HUES64 (cell line): ENCODE results near the gene ACTR10.
"Not testable (repeated sequence)": the region's sequence is repeated elsewhere in the genome, so short reads cannot be mapped to it uniquely, and the experiment has no call there.

Experiments
- H3K27ac ChIP-seq: 2 replicates; pipeline ENCODE4 v1.7.0; 2013; ENCODE audit warnings: low read depth, low read length, inconsistent platforms
- H3K27me3 ChIP-seq: 2 replicates; pipeline ENCODE4 v1.6.1; 2013; ENCODE audit warnings: mild to moderate bottlenecking, low read length; ENCODE audit not compliant: insufficient read depth
- H3K36me3 ChIP-seq: 2 replicates; pipeline ENCODE4 v1.6.1; 2013; ENCODE audit warnings: mild to moderate bottlenecking, low read length; ENCODE audit not compliant: insufficient read depth
- H3K4me1 ChIP-seq: 2 replicates; pipeline ENCODE4 v1.6.1; 2013; ENCODE audit warnings: mild to moderate bottlenecking, low read length, moderate library complexity; ENCODE audit not compliant: insufficient read depth
- H3K4me3 ChIP-seq: 2 replicates; pipeline ENCODE4 v1.5.1; 2013; ENCODE audit warnings: mild to moderate bottlenecking, low read length, moderate library complexity
- H3K9ac ChIP-seq: 2 replicates; pipeline ENCODE4 v1.6.1; 2013; ENCODE audit warnings: mild to moderate bottlenecking, low read depth, low read length
- H3K9me3 ChIP-seq: 2 replicates; pipeline ENCODE4 v1.6.1; 2013; ENCODE audit warnings: low read depth, low read length; ENCODE audit not compliant: insufficient read depth
- WGBS: fragments of 150-250, 120-280 bp; methylation state at CpG from one replicate; pipeline ENCODE4 v1.1.7; 2013; ENCODE audit warnings: missing lambda C conversion rate; 5-methylcytosine and 5-hydroxymethylcytosine counted together

Gene ACTR10

DNA sequence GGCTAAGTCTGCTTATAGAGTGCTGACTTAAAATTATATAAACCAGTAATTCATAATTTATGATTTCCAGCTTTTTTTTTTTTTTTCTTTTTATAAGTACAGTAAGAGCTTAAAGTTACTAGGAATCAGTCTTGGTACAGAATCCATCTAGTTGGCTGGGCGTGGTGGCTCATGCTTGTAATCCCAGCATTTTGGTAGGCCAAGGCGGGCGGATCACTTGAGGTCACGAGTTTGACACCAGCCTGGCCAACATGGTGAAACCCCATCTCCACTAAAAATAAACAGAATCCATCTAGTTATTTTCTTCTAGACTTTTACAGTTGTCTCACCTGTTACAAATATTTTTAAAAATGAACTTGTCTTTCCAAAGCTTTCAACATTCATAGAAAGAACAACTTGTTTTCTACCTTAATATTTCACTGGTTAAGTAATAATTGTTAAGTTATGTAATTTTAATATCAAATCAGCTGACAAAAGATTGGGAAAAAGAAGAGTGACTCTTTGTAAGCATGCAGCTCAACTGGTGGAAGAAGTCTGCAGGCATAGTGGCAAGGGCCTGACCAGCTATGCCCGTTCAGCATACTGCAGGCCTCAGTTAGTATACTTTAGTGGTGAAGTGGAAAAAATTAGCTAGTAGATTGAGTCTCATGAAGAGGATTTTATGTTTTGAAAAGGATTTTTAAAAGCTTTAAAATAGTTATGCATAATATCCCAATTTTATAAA, 27.3 kb downstream of the ACTR10 start:
- H3K9me3 ChIP-seq, result no peaks in the 10 kb centered on the region
- H3K27ac ChIP-seq, result no peak overlapping the region
- no peaks in the 10 kb centered on the region for H3K4me1 ChIP-seq
- no peak overlapping the region for H3K4me3 ChIP-seq
- 96% methylated on average over 5 of the region's 5 CpGs for WGBS
- no peaks in the 10 kb centered on the region for H3K27me3 ChIP-seq
- peaks cover 15% of the 10 kb centered on the region for H3K36me3 ChIP-seq
- no peak overlapping the region for H3K9ac ChIP-seq

DNA sequence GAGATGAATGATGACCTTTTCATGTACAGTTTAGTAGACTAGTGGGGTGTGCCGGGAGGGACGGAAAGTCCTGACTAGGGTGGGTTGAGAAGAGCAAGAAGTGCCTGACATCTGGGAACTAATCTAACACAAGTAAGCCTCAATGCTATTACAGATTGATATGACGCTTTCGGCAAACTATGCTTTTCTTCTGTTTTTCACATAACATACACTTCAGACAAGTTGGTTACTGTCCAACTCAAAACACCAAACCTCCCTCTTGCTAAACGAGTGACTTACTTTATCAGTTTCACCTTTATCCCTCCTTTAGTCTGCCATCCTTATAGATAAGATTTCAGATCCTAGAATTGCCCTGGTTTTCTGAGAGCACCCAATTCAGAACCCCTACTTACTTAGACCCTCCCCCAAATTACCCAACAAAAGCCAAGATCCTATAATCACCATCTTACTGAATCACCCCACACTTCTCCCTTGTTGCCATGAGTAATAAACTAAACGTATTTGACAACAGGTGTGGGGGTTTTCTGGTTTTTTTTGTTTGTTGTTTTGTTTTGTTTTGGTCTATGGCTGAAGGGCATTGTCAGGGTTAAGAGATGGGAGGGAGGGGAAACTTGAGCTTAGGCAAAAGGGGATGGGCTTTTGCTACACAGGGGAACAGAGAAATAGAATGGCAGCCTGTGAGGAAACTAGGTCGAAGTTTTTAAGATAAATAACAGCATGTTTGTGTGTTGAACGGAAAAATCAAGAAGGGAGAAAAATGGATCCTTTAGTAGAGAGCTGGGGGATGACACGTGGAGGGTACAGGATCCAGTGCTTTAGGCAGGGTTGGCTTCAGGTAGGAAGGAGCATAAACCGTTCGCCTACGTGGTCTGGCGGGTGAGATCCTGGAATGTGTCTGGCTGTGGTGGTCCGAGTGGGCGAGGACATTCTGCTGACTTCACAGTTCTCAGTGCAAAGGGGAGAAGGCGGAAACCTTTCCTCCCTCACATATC, 38.6 kb downstream of the ACTR10 start:
- Histone ChIP-seq H3K27me3 (no peaks in the 10 kb centered on the region), H3K27ac (no peak overlapping the region), H3K36me3 (peaks cover 4% of the 10 kb centered on the region), H3K9me3 (no peaks in the 10 kb centered on the region), H3K4me3 (peak overlapping the region; percentile 97), H3K9ac (no peak overlapping the region), H3K4me1 (peaks cover 7% of the 10 kb centered on the region)
- WGBS, result 78% methylated on average over 16 of the region's 16 CpGs

DNA sequence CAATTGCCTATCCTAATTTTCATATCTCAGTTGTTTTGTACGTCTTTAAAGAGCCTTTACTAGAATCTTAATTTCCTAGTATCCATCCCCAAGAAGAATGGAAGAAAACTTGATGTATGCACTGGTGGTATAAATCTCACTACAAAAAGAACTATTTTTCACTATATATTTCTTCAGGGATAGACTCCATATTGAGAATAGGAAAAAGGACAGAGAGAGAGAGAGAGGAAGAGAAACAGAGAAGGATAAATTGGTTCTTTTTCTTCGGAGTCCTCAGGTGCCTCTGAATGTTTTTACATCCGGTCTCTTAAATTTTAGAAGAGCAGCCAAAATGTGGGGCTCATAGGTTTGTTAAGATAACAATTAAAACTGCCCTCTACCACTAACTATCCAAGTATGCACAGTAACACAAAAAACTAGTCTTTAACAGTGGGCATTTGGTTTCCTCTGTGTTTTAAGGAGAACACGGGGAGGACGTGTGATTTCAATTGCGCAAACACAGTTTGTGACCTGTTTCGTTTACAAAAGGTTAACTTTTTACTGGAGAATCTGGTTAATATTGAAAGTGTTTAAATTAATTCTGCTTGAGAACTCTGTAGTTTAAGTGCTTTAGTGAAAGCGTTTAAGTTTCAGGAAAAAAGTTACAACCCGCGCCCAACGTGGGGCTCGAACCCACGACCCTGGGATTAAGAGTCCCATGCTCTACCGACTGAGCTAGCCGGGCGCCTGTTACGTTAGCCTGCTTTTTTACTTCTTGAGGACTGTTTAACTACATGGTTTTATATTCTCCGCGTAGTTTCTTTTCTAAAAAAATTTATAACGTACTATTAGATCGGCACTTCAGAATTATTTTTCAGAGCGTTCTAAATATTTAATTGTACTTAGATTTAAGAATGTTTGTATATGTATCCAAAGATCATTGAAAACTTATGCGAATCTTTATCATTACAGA, 39.6 kb downstream of the ACTR10 start:
- Histone ChIP-seq H3K4me3 (peak overlapping the region; percentile 97), H3K9ac (peak overlapping the region; percentile 66), H3K27ac (no peak overlapping the region), H3K27me3 (no peaks in the 10 kb centered on the region), H3K36me3 (peaks cover under 1% of the 10 kb centered on the region; the same call in 1 of the 2 replicates), H3K4me1 (peaks cover 10% of the 10 kb centered on the region), H3K9me3 (no peaks in the 10 kb centered on the region)
- 30% methylated on average over 16 of the region's 23 CpGs for WGBS

DNA sequence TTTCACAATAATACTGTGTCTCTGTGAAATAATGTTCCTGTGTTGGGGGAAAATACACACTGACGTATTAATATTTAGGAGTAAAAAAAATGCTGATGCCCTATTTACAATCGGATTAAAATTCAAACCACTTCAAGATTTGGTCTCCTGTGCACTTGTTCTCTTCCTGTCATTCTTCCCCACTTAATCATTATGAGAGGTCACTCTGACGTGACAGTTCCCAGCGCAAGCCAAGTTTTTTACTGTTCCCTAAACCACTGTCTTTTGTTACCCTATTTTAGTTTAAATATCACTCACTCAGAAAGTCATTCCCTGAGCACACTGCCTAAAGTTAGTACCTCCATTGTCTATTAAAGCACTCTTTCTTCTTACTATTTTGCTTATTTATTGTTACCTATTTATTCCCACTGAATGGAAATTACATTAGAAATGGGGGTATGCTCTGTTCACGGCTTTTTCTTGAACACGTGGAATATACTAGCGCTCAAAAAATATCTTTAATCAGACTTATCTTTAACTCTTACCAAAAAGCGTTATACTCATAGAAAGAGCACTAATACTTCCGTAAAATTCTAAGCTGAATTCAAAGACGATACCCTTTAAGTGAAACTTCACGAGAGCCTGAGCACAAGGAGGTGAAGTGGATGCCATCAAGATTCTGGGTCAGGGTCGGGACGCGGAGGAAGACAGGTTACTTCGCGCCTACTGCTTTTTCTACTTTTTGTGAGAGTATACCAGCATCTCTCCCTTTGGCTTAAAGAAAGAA, 44.0 kb downstream of the ACTR10 start:
- WGBS, result 6% methylated on average over 15 of the region's 16 CpGs
- Histone ChIP-seq H3K9me3 (no peaks in the 10 kb centered on the region), H3K9ac (peak overlapping the region; percentile 84), H3K27me3 (no peaks in the 10 kb centered on the region), H3K4me1 (peaks cover 5% of the 10 kb centered on the region; the same call in 1 of the 2 replicates), H3K36me3 (peaks cover 13% of the 10 kb centered on the region), H3K27ac (peak overlapping the region; percentile 40), H3K4me3 (peak overlapping the region; percentile 92)

DNA sequence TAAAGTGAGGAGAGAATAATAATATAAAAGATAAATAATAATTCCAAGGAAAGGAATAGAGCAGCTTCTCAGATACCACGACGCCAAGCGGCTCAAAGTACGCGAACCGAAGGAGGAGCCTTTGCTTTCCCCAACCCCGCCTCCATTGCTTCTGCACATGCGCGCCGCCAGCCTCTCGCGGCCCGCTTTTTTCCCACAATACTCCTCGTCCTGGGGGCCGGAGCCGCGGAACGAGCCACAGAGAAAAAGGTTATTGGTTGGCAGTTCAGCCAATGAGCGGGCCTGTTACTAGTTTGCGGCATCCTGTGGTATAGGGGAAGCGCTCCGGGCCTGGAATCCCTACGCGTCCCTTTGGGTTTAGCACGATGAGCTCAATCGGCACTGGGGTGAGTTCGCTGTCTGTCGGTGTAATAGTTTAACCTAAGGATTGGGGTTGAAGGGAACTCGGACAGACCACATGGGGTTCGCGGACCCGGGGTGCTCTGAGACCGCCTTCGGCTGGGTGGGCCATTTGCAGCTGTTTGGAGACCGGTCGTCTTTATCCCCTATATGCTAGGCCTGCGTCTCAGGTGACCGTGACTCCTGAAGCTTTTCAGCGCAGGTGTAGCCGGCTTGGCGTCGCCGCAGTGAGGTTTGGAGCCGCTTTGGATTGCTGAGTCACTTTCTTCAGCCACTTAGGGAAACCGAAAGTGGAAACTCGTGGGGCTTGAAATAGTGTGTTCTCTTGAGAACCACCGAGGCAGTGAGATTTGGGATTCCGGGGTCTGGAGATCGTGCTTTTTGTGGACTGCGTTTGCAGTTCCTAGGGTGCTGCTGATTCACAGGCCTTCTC, 44.8 kb downstream of the ACTR10 start, which contains the start of gene PSMA3:
PSMA3 (plus strand) TSS at position 288 of the 832 bp plus-strand sequence; CDS start at position 366, 78 bp downstream.
- Histone ChIP-seq H3K4me3 (peak within 1 kb of the TSS; percentile 92), H3K36me3 (peaks cover 21% of the 10 kb centered on the region), H3K9ac (peak within 1 kb of the TSS; percentile 97), H3K27me3 (no peaks in the 10 kb centered on the region), H3K27ac (peak within 1 kb of the TSS; percentile 95), H3K4me1 (peaks cover 5% of the 10 kb centered on the region; the same call in 1 of the 2 replicates), H3K9me3 (no peaks in the 10 kb centered on the region)
- WGBS, result under 1% methylated on average over 49 of the region's 50 CpGs

DNA sequence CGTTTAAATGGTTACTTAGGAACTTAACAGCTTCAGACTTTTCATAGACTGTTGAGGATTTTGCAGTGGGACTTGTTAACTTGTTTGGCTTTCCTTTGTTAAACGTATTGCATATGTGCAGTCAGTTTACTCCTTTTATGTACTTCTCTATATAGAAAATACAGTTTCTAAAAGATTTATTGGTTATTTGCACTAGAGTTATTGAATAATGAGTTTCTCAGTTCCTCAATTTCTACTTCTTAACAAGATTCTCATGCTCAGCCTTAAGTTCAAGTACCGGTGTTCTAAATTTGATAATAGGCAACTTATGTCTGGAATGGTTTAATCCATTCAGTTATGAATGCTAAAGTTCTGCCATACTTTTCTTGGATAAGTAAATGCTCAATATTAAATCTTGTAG, 45.6 kb downstream of the ACTR10 start:
- no peaks in the 10 kb centered on the region for H3K9me3 ChIP-seq
- H3K9ac ChIP-seq, result peak overlapping the region; percentile 97
- H3K4me3 ChIP-seq, result peak overlapping the region; percentile 92
- peak overlapping the region; percentile 95 for H3K27ac ChIP-seq
- peaks cover 29% of the 10 kb centered on the region for H3K36me3 ChIP-seq
- H3K27me3 ChIP-seq, result no peaks in the 10 kb centered on the region
- peaks cover 5% of the 10 kb centered on the region; the same call in 1 of the 2 replicates for H3K4me1 ChIP-seq
- WGBS, result 14% methylated on average over 2 of the region's 3 CpGs

DNA sequence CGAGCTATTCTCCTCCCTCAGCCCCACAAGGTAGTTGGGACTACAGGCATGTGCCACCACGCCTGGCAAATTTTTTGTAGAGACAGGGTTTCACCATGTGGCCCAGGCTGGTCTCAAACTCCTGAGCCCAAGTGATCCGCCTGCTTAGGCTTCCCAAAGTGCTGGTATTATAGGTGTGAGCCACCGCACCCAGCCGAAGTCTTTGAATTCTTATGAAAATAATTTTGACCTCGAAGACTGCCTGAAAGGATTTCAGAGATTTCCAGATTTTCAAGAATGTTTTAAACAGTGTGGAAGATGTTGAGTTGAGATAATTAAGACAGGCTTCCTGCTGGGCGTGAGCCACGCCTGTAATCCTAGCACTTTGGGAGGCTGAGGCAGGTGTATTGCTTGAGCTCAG, 49.7 kb downstream of the ACTR10 start:
- Histone ChIP-seq H3K4me1 (no peaks in the 10 kb centered on the region; the same call in 1 of the 2 replicates), H3K9me3 (no peaks in the 10 kb centered on the region), H3K27me3 (no peaks in the 10 kb centered on the region), H3K36me3 (peaks cover 69% of the 10 kb centered on the region), H3K27ac (no peak overlapping the region), H3K9ac (no peak overlapping the region), H3K4me3 (no peak overlapping the region)
- 94% methylated on average over 8 of the region's 8 CpGs for WGBS

DNA sequence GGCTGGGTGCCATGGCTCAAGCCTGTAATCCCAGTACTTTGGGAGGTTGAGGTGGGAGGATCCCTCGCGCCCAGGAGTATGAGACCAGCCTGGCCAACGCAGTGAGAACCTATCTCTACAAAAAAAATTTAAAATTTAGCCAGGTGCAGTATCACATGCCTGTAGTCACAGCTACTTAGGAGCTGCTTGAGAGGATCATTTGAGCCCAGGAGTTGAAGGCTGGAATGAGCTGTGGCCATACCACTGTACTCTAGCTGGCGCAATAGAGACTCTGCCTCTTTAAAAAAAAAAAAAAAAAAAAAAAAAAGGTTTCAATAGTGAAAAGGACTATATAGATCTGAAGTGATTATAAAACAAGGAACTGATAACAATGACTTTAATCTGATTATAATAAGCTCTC, 58.2 kb downstream of the ACTR10 start:
- Histone ChIP-seq H3K9ac (no peak overlapping the region), H3K27me3 (no peaks in the 10 kb centered on the region), H3K4me3 (no peak overlapping the region), H3K4me1 (no peaks in the 10 kb centered on the region), H3K9me3 (no peaks in the 10 kb centered on the region), H3K27ac (no peak overlapping the region), H3K36me3 (peaks cover 99% of the 10 kb centered on the region)
- 100% methylated on average over 3 of the region's 4 CpGs for WGBS

DNA sequence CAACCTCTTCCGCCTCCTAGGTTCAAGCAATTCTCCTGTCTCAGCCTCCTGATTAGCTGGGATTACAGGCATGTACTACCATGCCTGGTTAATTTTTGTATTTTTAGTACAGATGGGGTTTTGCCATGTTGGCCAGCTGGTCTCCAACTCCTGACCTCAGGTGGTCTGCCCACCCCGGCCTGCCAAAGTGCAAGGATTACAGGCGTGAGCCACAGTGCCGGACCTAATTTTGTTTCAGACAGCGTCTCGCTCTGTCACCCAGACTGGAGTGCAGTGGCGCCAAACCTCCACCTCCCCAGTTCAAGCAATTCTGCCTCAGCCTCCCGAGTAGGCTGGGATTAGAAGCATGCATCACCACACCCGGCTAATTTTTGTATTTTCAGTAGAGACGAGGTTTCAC, 62.1 kb downstream of the ACTR10 start:
- H3K9me3 ChIP-seq, H3K4me3 ChIP-seq, H3K27me3 ChIP-seq, H3K27ac ChIP-seq, H3K4me1 ChIP-seq, H3K9ac ChIP-seq: not testable (repeated sequence)
- peaks cover 100% of the 10 kb centered on the region for H3K36me3 ChIP-seq
- 97% methylated on average over 10 of the region's 10 CpGs for WGBS
